ENCODE results near the gene CD40. TPM values are rescaled to one million over a fixed set of nuclear protein-coding genes. Genes with fewer than 3 reads are reported as not detected.

Gene CD40
- total and polyA plus RNA-seq, 12 donors, result 4.5 to 20.5 (median 9.4) TPM

DNA sequence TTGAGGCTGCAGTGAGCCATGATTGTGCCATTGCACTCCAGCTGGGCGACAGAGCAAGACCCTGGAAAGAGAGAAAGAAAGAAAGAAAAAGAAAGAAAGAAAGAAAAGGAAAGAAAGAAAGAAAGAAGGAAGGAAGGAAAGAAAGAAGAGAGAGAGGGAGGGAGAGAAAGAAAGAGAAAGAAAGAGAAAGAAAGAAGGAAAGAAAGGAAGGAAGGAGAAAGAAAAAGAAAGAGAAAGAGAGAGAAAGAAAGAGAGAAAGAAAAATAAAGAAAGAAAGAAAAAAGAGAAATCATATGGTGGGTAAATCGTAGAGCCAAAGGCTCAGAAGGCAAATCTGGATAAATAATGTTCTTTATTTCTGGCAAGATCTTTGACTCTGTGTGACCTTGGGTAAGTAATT is 53.4 kb downstream of the CD40 start:
- 47 to 62% (median 58%) methylated on average over 2 of the region's 2 CpGs for WGBS, 4 donors
- TF ChIP-seq, protein P1, sequence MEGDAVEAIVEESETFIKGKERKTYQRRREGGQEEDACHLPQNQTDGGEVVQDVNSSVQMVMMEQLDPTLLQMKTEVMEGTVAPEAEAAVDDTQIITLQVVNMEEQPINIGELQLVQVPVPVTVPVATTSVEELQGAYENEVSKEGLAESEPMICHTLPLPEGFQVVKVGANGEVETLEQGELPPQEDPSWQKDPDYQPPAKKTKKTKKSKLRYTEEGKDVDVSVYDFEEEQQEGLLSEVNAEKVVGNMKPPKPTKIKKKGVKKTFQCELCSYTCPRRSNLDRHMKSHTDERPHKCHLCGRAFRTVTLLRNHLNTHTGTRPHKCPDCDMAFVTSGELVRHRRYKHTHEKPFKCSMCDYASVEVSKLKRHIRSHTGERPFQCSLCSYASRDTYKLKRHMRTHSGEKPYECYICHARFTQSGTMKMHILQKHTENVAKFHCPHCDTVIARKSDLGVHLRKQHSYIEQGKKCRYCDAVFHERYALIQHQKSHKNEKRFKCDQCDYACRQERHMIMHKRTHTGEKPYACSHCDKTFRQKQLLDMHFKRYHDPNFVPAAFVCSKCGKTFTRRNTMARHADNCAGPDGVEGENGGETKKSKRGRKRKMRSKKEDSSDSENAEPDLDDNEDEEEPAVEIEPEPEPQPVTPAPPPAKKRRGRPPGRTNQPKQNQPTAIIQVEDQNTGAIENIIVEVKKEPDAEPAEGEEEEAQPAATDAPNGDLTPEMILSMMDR (IDR thresholded peaks at IDR 0.05), result no peak
- TF ChIP-seq POLR2A (IDR thresholded peaks at IDR 0.05), result no peak
- Histone ChIP-seq H3K27ac (no peak overlapping the region), H3K36me3 (replicated peaks in 1 of 2) (no peaks in the 10 kb centered on the region), H3K9me3 (replicated peaks in 1 of 3) (no peaks in the 10 kb centered on the region), H3K4me3 (no peak overlapping the region), H3K4me1 (replicated peaks in 1 of 2) (no peaks in the 10 kb centered on the region), H3K27me3 (peaks cover 11% of the 10 kb centered on the region)
- intact Hi-C loops (cut with DNase I), result loop anchor here (5.0 to 10.0 kb wide), 3 partner anchors 39 to 157 kb away; partner anchors contain the start of gene SLC12A5 (in 1 of the 2)
- DNase-seq, result no peak

DNA sequence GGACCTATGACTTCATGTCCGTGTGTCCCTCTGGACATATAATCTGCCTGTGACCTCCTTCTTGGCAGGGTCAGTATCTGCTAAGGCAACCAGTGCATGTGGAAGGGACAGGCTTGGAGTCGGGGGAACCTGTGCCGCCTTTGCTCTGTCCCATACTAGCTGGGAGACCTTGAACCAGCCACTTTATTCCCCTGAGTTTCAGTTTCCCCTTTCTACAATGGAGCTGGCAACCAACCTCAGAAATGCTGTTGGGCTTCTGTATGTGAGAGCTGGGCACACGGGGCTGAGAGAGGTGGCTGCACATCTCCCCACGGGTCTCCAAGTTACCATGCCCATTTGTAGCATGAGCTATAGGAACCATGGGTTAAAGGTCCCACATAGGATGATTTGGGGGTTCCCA is 53.8 kb downstream of the CD40 start:
- Histone ChIP-seq H3K4me1 (replicated peaks in 1 of 2) (no peaks in the 10 kb centered on the region), H3K9me3 (replicated peaks in 1 of 3) (no peaks in the 10 kb centered on the region), H3K27ac (no peak overlapping the region), H3K4me3 (no peak overlapping the region), H3K36me3 (replicated peaks in 1 of 2) (no peaks in the 10 kb centered on the region), H3K27me3 (peaks cover 11% of the 10 kb centered on the region)
- DNase-seq, result no peak
- intact Hi-C loops (cut with DNase I), result loop anchor here (5.0 to 10.0 kb wide), 3 partner anchors 40 to 157 kb away; partner anchors contain the start of gene SLC12A5 (in 1 of the 2)
- TF ChIP-seq, protein P1 (IDR thresholded peaks at IDR 0.05), result no peak
- TF ChIP-seq POLR2A (IDR thresholded peaks at IDR 0.05), result no peak
- 41 to 54% (median 49%) methylated on average over 5 of the region's 5 CpGs for WGBS, 4 donors

DNA sequence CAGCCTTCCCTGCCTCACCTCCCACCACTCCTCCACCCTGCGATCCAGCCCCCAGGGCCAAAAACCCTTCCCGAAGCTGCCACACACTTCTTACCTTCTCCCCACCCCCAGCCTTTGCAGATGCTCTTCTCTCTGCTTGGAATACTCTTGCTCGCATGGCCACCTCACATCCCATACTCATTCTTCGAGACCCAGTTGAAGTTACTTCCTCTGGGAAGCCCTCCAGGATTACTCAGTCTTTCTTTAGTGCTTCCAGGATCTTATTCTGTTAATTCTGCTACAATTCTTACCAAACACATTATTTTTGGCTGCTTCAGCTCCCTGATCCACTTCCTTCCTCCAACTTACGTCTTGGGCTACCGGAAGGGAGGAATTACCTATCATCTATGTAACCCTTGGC is 54.3 kb downstream of the CD40 start:
- TF ChIP-seq POLR2A (IDR thresholded peaks at IDR 0.05), result no peak
- DNase-seq, result no peak
- H3K9me3 ChIP-seq (replicated peaks in 1 of 3), result no peaks in the 10 kb centered on the region
- no peak overlapping the region for H3K27ac ChIP-seq
- no peaks in the 10 kb centered on the region for H3K36me3 ChIP-seq (replicated peaks in 1 of 2)
- no peaks in the 10 kb centered on the region for H3K4me1 ChIP-seq (replicated peaks in 1 of 2)
- no peak overlapping the region for H3K4me3 ChIP-seq
- H3K27me3 ChIP-seq, result peaks cover 11% of the 10 kb centered on the region
- intact Hi-C loops (cut with DNase I), result loop anchor here (5.0 to 10.0 kb wide), 3 partner anchors 40 to 158 kb away; partner anchors contain the start of gene SLC12A5 (in 1 of the 2)
- 59 to 65% (median 62%) methylated on average over 6 of the region's 6 CpGs for WGBS, 4 donors

DNA sequence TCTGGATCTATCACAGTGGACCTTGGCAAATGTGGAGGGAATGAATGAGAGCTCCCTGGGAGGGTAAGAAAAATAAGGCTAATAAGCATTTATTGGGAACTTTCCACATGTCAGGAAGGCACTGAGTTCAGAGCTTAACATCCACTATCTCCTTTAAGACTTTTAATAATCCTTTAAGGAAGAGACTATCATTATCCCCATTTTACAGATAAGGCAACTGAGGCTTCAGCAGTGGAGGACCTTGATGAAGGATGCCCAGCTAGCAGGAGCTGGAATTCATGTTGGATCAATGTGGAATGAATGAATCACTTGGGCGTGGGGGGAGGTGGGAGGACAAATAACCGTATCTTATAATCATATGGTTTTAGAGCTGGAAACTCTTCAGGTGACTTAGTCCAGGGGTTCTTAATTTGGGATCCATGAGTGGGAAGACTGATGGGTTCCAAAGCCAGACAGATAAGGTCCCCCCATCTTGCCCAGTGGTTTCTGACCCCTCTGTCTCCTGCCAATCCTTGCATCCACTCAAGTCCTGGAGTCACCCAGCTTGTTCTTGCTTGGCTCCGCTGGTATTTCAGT is 54.9 kb downstream of the CD40 start:
- 50 to 73% (median 63%) methylated on average over 3 of the region's 3 CpGs for WGBS, 4 donors
- intact Hi-C loops (cut with DNase I), result loop anchor here (5.0 to 10.0 kb wide), 3 partner anchors 41 to 158 kb away; partner anchors contain the start of gene SLC12A5 (in 1 of the 2)
- Histone ChIP-seq H3K9me3 (replicated peaks in 1 of 3) (no peaks in the 10 kb centered on the region), H3K27ac (no peak overlapping the region), H3K36me3 (replicated peaks in 1 of 2) (no peaks in the 10 kb centered on the region), H3K27me3 (peaks cover 11% of the 10 kb centered on the region), H3K4me1 (replicated peaks in 1 of 2) (no peaks in the 10 kb centered on the region), H3K4me3 (no peak overlapping the region)
- no peak for DNase-seq
- TF ChIP-seq POLR2A (IDR thresholded peaks at IDR 0.05), result no peak
- TF ChIP-seq, protein P1 (IDR thresholded peaks at IDR 0.05), result no peak
